ENCODE data around the gene CCNL1.

GRCh38 chr3:157117875-157118654 lies 41.9 kb downstream of the CCNL1 start:
- no peak for TF ChIP-seq POLR2AphosphoS5 (IDR thresholded peaks at IDR 0.05; ENCODE audit: low read depth, low read length)
- no peak for TF ChIP-seq TAF1 (IDR thresholded peaks at IDR 0.05; ENCODE audit: borderline replicate concordance, insufficient read depth, low read length)
- no peak for TF ChIP-seq REST (IDR thresholded peaks at IDR 0.05; ENCODE audit: insufficient read depth in 1 of 2, low read depth in 2 of 2, low read length in 2 of 2)
- TF ChIP-seq FOXP2 (optimal IDR thresholded peaks at IDR 0.05; ENCODE audit: borderline replicate concordance, extremely low read depth, extremely low read length, insufficient read depth), result no peak
- TF ChIP-seq SIN3A (IDR thresholded peaks at IDR 0.05; ENCODE audit: borderline replicate concordance, insufficient read depth, low read length), result no peak
